ENCODE results near the gene KCP. TPM values are rescaled to one million over a fixed set of nuclear protein-coding genes. Genes with fewer than 3 reads are reported as not detected.

Gene KCP
- total and polyA plus RNA-seq, 10 of the 15 experiments (the other 5 are each of a cell fraction or from before 2014, with no cell fraction given): 0.05 to 7.8 (median 2.5) TPM

DNA sequence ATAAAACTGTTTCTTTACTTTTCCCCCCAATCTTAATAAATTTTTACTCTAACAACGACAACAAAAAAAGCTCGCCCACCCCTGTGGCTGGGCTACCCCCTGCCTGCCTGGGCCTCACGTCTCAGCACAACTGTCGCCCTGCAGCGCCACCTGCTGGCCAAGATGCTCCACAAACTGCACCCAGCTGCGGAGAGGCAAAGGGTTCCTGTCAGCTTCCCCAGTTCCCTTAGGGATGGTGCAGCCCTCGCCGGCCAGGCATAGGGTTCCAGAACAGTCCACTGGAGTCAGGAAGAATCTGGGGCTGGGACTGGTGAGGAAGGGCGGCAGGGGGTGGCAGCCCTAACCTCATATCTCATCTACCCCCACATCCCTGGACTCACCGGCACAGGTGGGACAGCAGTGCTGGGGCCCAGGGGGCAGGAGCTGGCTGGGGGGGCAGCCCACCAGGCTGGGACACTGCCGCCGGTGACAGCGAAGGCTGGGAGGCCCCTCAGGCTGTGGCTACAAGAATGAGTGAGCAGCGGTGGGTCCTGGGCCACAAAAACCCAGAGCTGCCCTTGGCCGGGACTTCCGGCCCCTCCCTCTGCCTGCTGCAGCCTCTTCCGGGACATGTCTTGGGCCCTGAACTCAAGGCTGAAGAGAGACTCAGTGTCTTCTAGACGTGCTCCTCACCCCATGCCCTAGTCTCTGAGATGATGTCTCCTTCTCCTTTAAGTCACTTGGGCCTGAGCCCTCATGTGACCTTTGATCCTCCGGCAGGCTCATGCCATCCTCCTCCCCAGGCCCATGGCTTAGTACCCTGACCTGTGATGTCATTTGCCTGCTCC is 26.7 kb downstream of the KCP start (continued):
- TF ChIP-seq GABPA (IDR thresholded peaks at IDR 0.05; ENCODE audit: low read depth): peak; percentile 89
- TF ChIP-seq HDGF (IDR thresholded peaks at IDR 0.05): peak; percentile 74; the same call in 1 of the 2 replicates
- TF ChIP-seq BCL11A (IDR thresholded peaks at IDR 0.05; ENCODE audit: low read depth, low read length): peak; percentile 52; the same call in 1 of the 2 replicates
- no peak; the same call in 1 of the 2 replicates for TF ChIP-seq FOXM1 (IDR thresholded peaks at IDR 0.05; ENCODE audit: low read depth, low read length)
- TF ChIP-seq, protein P1, sequence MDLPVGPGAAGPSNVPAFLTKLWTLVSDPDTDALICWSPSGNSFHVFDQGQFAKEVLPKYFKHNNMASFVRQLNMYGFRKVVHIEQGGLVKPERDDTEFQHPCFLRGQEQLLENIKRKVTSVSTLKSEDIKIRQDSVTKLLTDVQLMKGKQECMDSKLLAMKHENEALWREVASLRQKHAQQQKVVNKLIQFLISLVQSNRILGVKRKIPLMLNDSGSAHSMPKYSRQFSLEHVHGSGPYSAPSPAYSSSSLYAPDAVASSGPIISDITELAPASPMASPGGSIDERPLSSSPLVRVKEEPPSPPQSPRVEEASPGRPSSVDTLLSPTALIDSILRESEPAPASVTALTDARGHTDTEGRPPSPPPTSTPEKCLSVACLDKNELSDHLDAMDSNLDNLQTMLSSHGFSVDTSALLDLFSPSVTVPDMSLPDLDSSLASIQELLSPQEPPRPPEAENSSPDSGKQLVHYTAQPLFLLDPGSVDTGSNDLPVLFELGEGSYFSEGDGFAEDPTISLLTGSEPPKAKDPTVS (IDR thresholded peaks at IDR 0.05; ENCODE audit: low read depth, low read length): peak; percentile 82; the same call in 1 of the 2 replicates
- TF ChIP-seq SREBF1 (IDR thresholded peaks at IDR 0.05; ENCODE audit: low read length): no peak
- TF ChIP-seq ATF7 (IDR thresholded peaks at IDR 0.05; ENCODE audit: low read depth): no peak
- TF ChIP-seq, protein P2, sequence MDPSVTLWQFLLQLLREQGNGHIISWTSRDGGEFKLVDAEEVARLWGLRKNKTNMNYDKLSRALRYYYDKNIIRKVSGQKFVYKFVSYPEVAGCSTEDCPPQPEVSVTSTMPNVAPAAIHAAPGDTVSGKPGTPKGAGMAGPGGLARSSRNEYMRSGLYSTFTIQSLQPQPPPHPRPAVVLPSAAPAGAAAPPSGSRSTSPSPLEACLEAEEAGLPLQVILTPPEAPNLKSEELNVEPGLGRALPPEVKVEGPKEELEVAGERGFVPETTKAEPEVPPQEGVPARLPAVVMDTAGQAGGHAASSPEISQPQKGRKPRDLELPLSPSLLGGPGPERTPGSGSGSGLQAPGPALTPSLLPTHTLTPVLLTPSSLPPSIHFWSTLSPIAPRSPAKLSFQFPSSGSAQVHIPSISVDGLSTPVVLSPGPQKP (IDR thresholded peaks at IDR 0.05; ENCODE audit: low read depth, low read length): no peak
- no peak for TF ChIP-seq BCL3 (IDR thresholded peaks at IDR 0.05; ENCODE audit: borderline replicate concordance, insufficient read depth, low read depth, low read length, poor library complexity, severe bottlenecking)
- TF ChIP-seq, protein P3, sequence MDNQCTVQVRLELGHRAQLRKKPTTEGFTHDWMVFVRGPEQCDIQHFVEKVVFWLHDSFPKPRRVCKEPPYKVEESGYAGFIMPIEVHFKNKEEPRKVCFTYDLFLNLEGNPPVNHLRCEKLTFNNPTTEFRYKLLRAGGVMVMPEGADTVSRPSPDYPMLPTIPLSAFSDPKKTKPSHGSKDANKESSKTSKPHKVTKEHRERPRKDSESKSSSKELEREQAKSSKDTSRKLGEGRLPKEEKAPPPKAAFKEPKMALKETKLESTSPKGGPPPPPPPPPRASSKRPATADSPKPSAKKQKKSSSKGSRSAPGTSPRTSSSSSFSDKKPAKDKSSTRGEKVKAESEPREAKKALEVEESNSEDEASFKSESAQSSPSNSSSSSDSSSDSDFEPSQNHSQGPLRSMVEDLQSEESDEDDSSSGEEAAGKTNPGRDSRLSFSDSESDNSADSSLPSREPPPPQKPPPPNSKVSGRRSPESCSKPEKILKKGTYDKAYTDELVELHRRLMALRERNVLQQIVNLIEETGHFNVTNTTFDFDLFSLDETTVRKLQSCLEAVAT (IDR thresholded peaks at IDR 0.05): 0 out of 2 replicates have a peak, but pooled peaks have one; percentile 48
- TF ChIP-seq SUPT20H (IDR thresholded peaks at IDR 0.05; ENCODE audit: borderline replicate concordance, control insufficient read depth, low read depth, low read length): no peak
- no peak for TF ChIP-seq JUND (IDR thresholded peaks at IDR 0.05; ENCODE audit: low read depth, low read length)
- TF ChIP-seq ATF2 (IDR thresholded peaks at IDR 0.05; ENCODE audit: low read length): no peak
- TF ChIP-seq CREM (IDR thresholded peaks at IDR 0.05; ENCODE audit: low read depth): peak; percentile 44; the same call in 1 of the 2 replicates
- TF ChIP-seq, protein P4, sequence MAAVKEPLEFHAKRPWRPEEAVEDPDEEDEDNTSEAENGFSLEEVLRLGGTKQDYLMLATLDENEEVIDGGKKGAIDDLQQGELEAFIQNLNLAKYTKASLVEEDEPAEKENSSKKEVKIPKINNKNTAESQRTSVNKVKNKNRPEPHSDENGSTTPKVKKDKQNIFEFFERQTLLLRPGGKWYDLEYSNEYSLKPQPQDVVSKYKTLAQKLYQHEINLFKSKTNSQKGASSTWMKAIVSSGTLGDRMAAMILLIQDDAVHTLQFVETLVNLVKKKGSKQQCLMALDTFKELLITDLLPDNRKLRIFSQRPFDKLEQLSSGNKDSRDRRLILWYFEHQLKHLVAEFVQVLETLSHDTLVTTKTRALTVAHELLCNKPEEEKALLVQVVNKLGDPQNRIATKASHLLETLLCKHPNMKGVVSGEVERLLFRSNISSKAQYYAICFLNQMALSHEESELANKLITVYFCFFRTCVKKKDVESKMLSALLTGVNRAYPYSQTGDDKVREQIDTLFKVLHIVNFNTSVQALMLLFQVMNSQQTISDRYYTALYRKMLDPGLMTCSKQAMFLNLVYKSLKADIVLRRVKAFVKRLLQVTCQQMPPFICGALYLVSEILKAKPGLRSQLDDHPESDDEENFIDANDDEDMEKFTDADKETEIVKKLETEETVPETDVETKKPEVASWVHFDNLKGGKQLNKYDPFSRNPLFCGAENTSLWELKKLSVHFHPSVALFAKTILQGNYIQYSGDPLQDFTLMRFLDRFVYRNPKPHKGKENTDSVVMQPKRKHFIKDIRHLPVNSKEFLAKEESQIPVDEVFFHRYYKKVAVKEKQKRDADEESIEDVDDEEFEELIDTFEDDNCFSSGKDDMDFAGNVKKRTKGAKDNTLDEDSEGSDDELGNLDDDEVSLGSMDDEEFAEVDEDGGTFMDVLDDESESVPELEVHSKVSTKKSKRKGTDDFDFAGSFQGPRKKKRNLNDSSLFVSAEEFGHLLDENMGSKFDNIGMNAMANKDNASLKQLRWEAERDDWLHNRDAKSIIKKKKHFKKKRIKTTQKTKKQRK (IDR thresholded peaks at IDR 0.05; ENCODE audit: low read depth, low read length): no peak
- TF ChIP-seq, protein P5, sequence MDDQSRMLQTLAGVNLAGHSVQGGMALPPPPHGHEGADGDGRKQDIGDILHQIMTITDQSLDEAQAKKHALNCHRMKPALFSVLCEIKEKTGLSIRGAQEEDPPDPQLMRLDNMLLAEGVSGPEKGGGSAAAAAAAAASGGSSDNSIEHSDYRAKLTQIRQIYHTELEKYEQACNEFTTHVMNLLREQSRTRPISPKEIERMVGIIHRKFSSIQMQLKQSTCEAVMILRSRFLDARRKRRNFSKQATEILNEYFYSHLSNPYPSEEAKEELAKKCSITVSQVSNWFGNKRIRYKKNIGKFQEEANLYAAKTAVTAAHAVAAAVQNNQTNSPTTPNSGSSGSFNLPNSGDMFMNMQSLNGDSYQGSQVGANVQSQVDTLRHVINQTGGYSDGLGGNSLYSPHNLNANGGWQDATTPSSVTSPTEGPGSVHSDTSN (IDR thresholded peaks at IDR 0.05; ENCODE audit: insufficient replicate concordance, low read depth, low read length): no peak

Measured in GM12878 (cell line).